ENCODE data around the gene PSME3.
"Not testable (repeated sequence)": the region's sequence is repeated elsewhere in the genome, so short reads cannot be mapped to it uniquely, and the experiment has no call there.

The PSME3 gene

GRCh38 chr17:42851371-42852240 lies 18.4 kb downstream of the PSME3 start:
- DNase-seq (ENCODE audit: low spot score), result not testable (repeated sequence)

GRCh38 chr17:42852351-42852750 lies 19.2 kb downstream of the PSME3 start:
- DNase-seq (ENCODE audit: low spot score), result no peak

- no peak for DNase-seq (ENCODE audit: low spot score)
These were observed 19.8 kb downstream of the PSME3 start for GRCh38 chr17:42853004-42853403.

- no peak for DNase-seq (ENCODE audit: low spot score)
These were observed 20.4 kb downstream of the PSME3 start for GRCh38 chr17:42853597-42853967.

- DNase-seq (ENCODE audit: low spot score), result no peak
These were observed 21.0 kb downstream of the PSME3 start for GRCh38 chr17:42853968-42854790.

- no peak for DNase-seq (ENCODE audit: low spot score)
These were observed 21.9 kb downstream of the PSME3 start for GRCh38 chr17:42855048-42855596.

- not testable (repeated sequence) for DNase-seq (ENCODE audit: low spot score)
These were observed 22.9 kb downstream of the PSME3 start for GRCh38 chr17:42856093-42856492.

GRCh38 chr17:42856516-42856915 lies 23.3 kb downstream of the PSME3 start:
- not testable (repeated sequence) for DNase-seq (ENCODE audit: low spot score)

- DNase-seq (ENCODE audit: low spot score), result no peak
These were observed 24.2 kb downstream of the PSME3 start for GRCh38 chr17:42857389-42857788.

GRCh38 chr17:42865638-42866094 lies 32.5 kb downstream of the PSME3 start:
- no peak for DNase-seq (ENCODE audit: low spot score)

GRCh38 chr17:42866216-42866615 lies 33.0 kb downstream of the PSME3 start:
- DNase-seq (ENCODE audit: low spot score), result no peak

- no peak for DNase-seq (ENCODE audit: low spot score)
These were observed 33.7 kb downstream of the PSME3 start for GRCh38 chr17:42866631-42867575.

GRCh38 chr17:42867694-42868261 lies 34.6 kb downstream of the PSME3 start:
- not testable (repeated sequence) for DNase-seq (ENCODE audit: low spot score)

GRCh38 chr17:42868338-42868737 lies 35.1 kb downstream of the PSME3 start:
- DNase-seq (ENCODE audit: low spot score), result no peak

GRCh38 chr17:42871647-42872046 lies 38.5 kb downstream of the PSME3 start:
- DNase-seq (ENCODE audit: low spot score), result no peak

- DNase-seq (ENCODE audit: low spot score), result no peak
These were observed 39.2 kb downstream of the PSME3 start for GRCh38 chr17:42872251-42872965.

- DNase-seq (ENCODE audit: low spot score), result no peak
These were observed 40.1 kb downstream of the PSME3 start for GRCh38 chr17:42873315-42873714.

GRCh38 chr17:42873932-42874695 lies 40.9 kb downstream of the PSME3 start:
- not testable (repeated sequence) for DNase-seq (ENCODE audit: low spot score)

- DNase-seq (ENCODE audit: low spot score), result no peak
These were observed 43.8 kb downstream of the PSME3 start for GRCh38 chr17:42877037-42877436.

Data from D341Med (cell line).